ENCODE results near the gene CORO2B.

The CORO2B gene

GRCh38 chr15:68580883-68581155 is 2.0 kb downstream of the CORO2B start:
- TF ChIP-seq OSR1 (CRISPR knock-in tag; IDR thresholded peaks at IDR 0.05) (no peak), SNAI2 (CRISPR knock-in tag; IDR thresholded peaks at IDR 0.05) (no peak), TCF4 (CRISPR knock-in tag; IDR thresholded peaks at IDR 0.05; ENCODE audit: borderline replicate concordance) (no peak), PPARA (CRISPR knock-in tag; IDR thresholded peaks at IDR 0.05; ENCODE audit: borderline replicate concordance) (no peak), ZFP30 (CRISPR knock-in tag; IDR thresholded peaks at IDR 0.05) (no peak), ZNF8 (CRISPR knock-in tag; IDR thresholded peaks at IDR 0.05) (no peak)
- TF ChIP-seq, protein P1, sequence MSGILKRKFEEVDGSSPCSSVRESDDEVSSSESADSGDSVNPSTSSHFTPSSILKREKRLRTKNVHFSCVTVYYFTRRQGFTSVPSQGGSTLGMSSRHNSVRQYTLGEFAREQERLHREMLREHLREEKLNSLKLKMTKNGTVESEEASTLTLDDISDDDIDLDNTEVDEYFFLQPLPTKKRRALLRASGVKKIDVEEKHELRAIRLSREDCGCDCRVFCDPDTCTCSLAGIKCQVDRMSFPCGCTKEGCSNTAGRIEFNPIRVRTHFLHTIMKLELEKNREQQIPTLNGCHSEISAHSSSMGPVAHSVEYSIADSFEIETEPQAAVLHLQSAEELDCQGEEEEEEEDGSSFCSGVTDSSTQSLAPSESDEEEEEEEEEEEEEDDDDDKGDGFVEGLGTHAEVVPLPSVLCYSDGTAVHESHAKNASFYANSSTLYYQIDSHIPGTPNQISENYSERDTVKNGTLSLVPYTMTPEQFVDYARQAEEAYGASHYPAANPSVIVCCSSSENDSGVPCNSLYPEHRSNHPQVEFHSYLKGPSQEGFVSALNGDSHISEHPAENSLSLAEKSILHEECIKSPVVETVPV (CRISPR knock-in tag; IDR thresholded peaks at IDR 0.05) = no peak
- no peak for ATAC-seq

DNA sequence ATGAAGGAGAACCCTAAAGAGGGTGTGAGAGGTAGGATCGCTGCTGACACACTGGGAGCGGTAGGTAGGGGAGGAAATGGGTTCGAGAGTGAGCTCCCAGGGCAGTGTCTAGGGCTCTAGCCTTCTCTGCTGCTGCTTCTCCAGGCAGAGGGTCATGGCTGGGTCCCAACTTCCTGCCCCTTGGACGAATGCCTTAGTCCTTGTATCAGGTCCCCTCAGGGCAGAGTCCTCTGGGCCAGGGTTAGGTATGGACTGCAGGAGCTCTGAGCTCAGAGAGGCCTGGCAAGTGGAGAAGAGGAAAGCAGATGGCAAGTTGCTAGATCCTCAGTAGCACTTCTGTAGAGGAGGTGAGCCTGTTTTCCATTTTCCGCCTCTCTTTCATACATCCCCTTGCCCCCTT is 2.9 kb downstream of the CORO2B start:
- ATAC-seq = no peak
- TF ChIP-seq SNAI2 (CRISPR knock-in tag; IDR thresholded peaks at IDR 0.05) (no peak), RARB (CRISPR knock-in tag; IDR thresholded peaks at IDR 0.05) (no peak), ZNF70 (CRISPR knock-in tag; IDR thresholded peaks at IDR 0.05) (no peak), ESRRG (CRISPR knock-in tag; IDR thresholded peaks at IDR 0.05) (no peak), ZC3H10 (CRISPR knock-in tag; IDR thresholded peaks at IDR 0.05) (no peak), CREB5 (CRISPR knock-in tag; IDR thresholded peaks at IDR 0.05; ENCODE audit: low read depth) (no peak), ZNF8 (CRISPR knock-in tag; IDR thresholded peaks at IDR 0.05) (no peak), CSDC2 (CRISPR knock-in tag; IDR thresholded peaks at IDR 0.05) (no peak), ISL1 (CRISPR knock-in tag; IDR thresholded peaks at IDR 0.05) (no peak), GLIS3 (CRISPR knock-in tag; IDR thresholded peaks at IDR 0.05) (no peak), ZFP30 (CRISPR knock-in tag; IDR thresholded peaks at IDR 0.05) (no peak), BACH2 (CRISPR knock-in tag; IDR thresholded peaks at IDR 0.05; ENCODE audit: borderline replicate concordance) (no peak)
- TF ChIP-seq, protein P1 (CRISPR knock-in tag; IDR thresholded peaks at IDR 0.05) = no peak
- TF ChIP-seq, protein P2, sequence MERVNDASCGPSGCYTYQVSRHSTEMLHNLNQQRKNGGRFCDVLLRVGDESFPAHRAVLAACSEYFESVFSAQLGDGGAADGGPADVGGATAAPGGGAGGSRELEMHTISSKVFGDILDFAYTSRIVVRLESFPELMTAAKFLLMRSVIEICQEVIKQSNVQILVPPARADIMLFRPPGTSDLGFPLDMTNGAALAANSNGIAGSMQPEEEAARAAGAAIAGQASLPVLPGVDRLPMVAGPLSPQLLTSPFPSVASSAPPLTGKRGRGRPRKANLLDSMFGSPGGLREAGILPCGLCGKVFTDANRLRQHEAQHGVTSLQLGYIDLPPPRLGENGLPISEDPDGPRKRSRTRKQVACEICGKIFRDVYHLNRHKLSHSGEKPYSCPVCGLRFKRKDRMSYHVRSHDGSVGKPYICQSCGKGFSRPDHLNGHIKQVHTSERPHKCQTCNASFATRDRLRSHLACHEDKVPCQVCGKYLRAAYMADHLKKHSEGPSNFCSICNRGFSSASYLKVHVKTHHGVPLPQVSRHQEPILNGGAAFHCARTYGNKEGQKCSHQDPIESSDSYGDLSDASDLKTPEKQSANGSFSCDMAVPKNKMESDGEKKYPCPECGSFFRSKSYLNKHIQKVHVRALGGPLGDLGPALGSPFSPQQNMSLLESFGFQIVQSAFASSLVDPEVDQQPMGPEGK (CRISPR knock-in tag; IDR thresholded peaks at IDR 0.05; ENCODE audit: borderline replicate concordance) = no peak

- no peak for TF ChIP-seq ZC3H10 (CRISPR knock-in tag; IDR thresholded peaks at IDR 0.05)
- TF ChIP-seq, protein P2 (CRISPR knock-in tag; IDR thresholded peaks at IDR 0.05; ENCODE audit: borderline replicate concordance) = no peak
- no peak for TF ChIP-seq ISL1 (CRISPR knock-in tag; IDR thresholded peaks at IDR 0.05)
- no peak for TF ChIP-seq TOX (CRISPR knock-in tag; IDR thresholded peaks at IDR 0.05; ENCODE audit: borderline replicate concordance)
- TF ChIP-seq ZNF8 (CRISPR knock-in tag; IDR thresholded peaks at IDR 0.05) = no peak
- no peak for TF ChIP-seq SNAI2 (CRISPR knock-in tag; IDR thresholded peaks at IDR 0.05)
- TF ChIP-seq CSDC2 (CRISPR knock-in tag; IDR thresholded peaks at IDR 0.05) = no peak
- TF ChIP-seq CREB5 (CRISPR knock-in tag; IDR thresholded peaks at IDR 0.05; ENCODE audit: low read depth) = no peak
- TF ChIP-seq PPARA (CRISPR knock-in tag; IDR thresholded peaks at IDR 0.05; ENCODE audit: borderline replicate concordance) = no peak
- no peak for TF ChIP-seq ZFP3 (CRISPR knock-in tag; IDR thresholded peaks at IDR 0.05)
- no peak for TF ChIP-seq ZNF565 (CRISPR knock-in tag; conservative IDR thresholded peaks at IDR 0.05; ENCODE audit: low read depth)
- TF ChIP-seq ESRRG (CRISPR knock-in tag; IDR thresholded peaks at IDR 0.05) = no peak
- no peak for TF ChIP-seq ARNTL (CRISPR knock-in tag; IDR thresholded peaks at IDR 0.05; ENCODE audit: borderline replicate concordance, low read depth)
- no peak for TF ChIP-seq BACH2 (CRISPR knock-in tag; IDR thresholded peaks at IDR 0.05; ENCODE audit: borderline replicate concordance)
- no peak for TF ChIP-seq RARB (CRISPR knock-in tag; IDR thresholded peaks at IDR 0.05)
- TF ChIP-seq GLIS3 (CRISPR knock-in tag; IDR thresholded peaks at IDR 0.05) = no peak
- TF ChIP-seq TCF4 (CRISPR knock-in tag; IDR thresholded peaks at IDR 0.05; ENCODE audit: borderline replicate concordance) = no peak
- no peak for TF ChIP-seq ZNF70 (CRISPR knock-in tag; IDR thresholded peaks at IDR 0.05)
- no peak for TF ChIP-seq TSHZ2 (CRISPR knock-in tag; IDR thresholded peaks at IDR 0.05)
- ATAC-seq = no peak
Measured at GRCh38 chr15:68582236-68582635, 3.4 kb downstream of the CORO2B start.

Measured in SK-N-SH treated with all-trans-retinoic acid at 6 μM for 48 hours (cell line).